GM21717 (cell line): ENCODE results near the gene TMEFF2.
"Not testable (repeated sequence)": the region's sequence is repeated elsewhere in the genome, so short reads cannot be mapped to it uniquely, and the experiment has no call there.

Experiments used
- ATAC-seq: cut with Tn5 transposase; IDR thresholded peaks from one replicate; pipeline ENCODE4 v1.9.1; 2021; ENCODE audit warnings: mild to moderate bottlenecking, moderate library complexity; ENCODE audit not compliant: unreplicated experiment

The TMEFF2 gene

GRCh38 chr2:192132604-192133003 lies 62.1 kb downstream of the TMEFF2 start:
- not testable (repeated sequence) for ATAC-seq

DNA sequence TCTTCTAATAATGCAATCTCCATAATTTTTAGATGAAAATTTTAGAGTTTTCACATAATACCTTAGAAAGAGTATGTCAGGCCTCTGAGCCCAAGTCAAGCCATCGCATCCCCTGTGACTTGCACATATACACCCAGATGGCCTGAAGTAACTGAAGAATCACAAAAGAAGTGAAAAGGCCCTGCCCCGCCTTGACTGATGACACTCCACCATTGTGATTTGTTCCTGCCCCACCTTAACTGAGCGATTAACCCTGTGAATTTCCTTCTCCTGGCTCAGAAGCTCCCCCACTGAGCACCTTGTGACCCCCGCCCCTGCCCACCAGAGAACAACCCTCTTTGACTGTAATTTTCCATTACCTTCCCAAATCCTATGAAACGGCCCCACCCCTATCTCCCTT lies 64.4 kb downstream of the TMEFF2 start:
- not testable (repeated sequence) for ATAC-seq

- no peak for ATAC-seq
These were observed 66.1 kb downstream of the TMEFF2 start for GRCh38 chr2:192128655-192129054.

- no peak for ATAC-seq
These were observed 67.3 kb downstream of the TMEFF2 start for GRCh38 chr2:192127434-192127833.

DNA sequence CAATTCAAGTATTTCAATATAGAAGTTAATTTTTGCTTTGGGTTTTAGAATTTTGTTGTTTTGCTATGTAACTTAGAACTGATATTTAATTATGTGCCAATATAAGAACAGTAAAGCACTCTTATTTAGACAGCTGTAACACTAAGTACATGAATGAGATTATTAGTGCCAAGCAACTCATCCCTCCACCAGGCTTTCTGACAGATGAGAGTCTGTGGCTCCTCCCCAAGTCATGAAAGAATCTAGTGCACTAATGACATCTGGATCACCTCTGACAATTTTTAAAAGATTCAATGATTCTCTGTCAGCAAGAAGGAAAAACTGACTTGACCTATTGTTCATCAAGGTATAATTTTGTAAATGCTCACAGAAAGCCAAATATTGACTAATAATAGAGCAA lies 67.8 kb downstream of the TMEFF2 start:
- no peak for ATAC-seq

- ATAC-seq = no peak
These were observed 68.3 kb downstream of the TMEFF2 start for GRCh38 chr2:192126426-192126825.

GRCh38 chr2:192124571-192124970 lies 70.2 kb downstream of the TMEFF2 start:
- ATAC-seq = no peak

DNA sequence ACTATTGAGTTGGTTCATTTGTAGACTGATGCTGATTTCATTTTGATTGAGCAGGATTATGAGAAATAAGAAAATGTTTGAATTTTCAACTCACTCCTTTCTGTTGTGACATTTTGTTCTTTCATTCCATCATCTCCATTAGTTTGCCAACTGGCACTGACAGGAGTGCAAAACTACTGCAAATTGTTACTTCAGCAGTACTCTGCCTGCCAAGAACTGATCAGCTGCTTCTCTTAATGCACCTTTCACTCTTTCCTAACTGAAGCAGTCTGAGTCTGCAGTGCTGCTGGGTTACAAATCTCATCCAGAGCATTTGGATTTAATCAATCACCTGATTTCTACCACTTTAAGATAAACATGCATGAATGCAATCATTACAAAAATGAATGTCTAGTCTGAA lies 70.9 kb downstream of the TMEFF2 start:
- ATAC-seq = no peak

DNA sequence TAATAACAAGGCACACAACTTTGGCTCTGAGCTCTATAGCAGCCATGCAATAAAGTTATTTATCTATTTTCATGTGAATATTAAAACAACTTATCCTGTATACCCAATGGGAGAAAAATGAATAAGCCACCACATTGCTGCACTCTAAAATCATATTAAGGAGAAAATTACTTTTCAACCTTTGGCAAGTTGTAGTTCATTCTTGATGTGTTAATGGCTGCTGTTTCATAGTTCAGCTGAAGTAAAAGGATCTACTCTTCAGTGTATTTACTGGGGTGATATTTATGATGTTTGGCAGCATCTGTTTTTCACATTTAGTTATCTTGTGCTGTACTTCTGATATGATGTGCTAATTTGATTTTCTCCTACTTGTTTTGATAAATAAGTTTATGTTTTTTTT lies 71.8 kb downstream of the TMEFF2 start:
- no peak for ATAC-seq

DNA sequence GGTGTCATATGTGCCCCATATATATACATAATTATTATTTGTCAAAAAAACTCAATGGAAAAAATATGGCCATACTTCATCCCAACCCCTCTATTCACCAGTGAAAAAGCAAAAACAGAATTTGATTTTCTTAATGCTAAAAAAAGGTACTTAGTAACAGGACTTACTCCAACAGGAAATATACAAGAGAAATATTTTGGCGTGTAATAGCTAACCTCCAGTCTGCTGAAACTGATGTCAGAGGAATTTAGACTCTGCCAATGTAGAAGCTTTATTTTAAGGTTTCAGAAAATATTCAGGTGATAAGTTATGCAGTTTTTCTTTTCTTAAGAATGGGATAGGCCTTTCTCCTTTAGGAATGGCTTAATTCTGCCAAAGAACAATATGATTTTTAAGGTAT lies 72.6 kb downstream of the TMEFF2 start:
- no peak for ATAC-seq

DNA sequence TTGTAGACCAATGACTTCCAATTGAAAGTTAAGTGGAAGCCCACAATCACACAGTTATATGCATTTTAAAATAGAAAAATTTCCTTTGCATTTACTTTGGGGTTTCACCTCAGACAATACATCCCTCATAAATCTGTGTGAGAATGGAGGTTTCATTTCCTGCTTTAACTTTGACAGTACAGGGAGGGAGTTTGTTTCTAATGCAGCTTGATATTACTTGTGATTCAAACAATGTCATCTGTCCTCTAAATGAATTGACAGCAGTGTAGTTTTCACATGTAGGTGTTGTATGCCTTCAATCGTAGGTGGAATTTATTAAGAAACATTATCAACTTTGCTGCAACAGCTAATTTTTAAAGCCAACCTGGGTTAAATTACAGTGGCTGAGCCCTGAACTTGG lies 75.2 kb downstream of the TMEFF2 start:
- ATAC-seq = no peak

GRCh38 chr2:192117705-192118104 lies 77.0 kb downstream of the TMEFF2 start:
- no peak for ATAC-seq

- ATAC-seq = not testable (repeated sequence)
These were observed 83.2 kb downstream of the TMEFF2 start for GRCh38 chr2:192111536-192111935.

GRCh38 chr2:192099742-192100141 lies 95.0 kb downstream of the TMEFF2 start:
- ATAC-seq = no peak

DNA sequence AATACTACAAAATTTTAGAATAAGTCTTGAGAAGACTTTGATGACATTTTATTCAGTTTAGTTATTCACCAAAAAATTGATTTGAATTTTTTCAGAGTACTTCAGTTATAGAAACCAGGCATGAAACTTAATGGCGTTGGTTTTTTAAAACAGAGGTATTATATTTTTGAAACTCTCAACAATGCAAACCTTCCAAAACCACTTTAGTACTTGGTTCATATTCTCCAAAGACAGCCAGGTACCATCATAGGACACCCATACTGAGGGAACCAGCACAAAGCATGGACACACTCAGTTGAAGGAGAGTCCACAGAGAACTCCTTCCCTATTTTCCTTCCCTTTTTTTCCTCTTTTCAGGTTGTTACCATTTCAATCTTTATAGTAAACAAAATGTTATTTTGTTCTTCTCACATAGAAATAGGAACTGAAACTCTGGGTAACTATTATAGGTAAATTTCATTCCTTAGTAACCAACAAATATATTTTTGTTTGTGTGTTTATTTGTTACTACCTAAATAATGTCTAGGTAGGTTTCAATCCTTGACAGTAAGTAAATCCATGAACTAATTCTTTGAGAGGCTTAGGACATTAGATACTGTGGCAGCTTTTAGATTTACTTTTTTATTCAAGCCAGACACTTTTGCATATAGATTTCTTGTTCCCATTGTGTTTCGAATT lies 95.8 kb downstream of the TMEFF2 start:
- no peak for ATAC-seq

DNA sequence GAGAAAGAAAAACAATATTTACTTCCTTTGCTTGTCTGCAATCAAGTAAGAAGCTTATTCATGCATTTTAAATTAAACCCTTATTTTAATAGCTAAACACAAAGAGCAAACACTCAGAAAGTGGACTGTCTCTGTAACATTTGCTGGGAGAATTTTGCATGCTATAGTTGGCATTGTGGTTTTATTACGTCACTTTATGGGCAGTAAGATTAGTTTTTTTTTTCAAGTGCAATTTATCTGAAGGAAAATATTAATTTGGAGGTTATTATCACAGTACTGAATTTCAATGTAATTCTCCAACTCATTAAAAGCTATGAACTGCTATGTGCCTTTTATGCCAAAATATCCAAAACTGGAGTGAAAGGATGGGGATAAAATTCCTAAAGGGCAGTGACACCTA lies 103.3 kb downstream of the TMEFF2 start:
- ATAC-seq = no peak

- ATAC-seq = no peak
These were observed 103.8 kb downstream of the TMEFF2 start for GRCh38 chr2:192090911-192091310.

DNA sequence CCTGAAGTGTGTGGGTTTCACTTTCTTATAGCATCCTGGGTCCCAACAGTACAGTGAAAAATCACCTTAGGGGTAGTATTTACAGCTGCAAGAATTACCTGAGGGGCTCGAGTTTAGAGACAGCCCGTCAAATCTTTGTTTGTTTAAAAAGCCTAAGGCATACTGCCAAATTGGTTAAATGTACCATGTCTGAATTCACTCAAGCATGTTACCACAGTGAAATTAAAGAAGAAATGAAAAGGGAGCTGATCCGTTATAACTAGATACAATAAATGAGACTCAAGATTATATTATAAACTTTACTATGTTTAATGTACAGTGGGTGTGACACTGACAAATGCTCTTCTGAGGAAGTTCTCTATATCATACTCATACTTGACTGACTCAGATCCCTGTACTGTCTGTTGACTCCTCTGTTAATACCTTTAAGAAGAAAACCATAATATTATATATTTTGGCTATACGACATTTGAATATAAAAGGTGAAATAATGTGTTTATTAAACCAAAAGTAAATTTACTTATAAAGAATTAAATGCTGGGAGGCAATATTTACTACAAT lies 107.3 kb downstream of the TMEFF2 start:
- no peak for ATAC-seq

DNA sequence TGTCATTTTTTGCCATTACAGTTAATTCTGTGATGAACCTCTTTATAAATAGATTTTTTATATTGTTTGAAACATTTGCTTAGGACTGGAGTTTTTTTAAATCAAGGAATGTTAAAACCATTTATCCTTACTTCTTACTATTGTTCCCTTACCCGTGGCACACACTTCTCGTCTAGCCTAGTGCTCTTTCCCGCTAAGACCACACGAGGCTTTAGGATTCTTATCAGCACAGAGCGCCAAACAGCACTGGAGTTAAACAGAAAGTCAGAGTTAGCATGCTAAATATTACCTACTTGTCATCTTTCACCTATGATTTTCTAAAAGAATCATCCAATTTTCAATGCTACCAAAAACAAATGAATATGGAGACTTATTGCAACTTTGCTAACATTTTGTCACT lies 112.6 kb downstream of the TMEFF2 start:
- no peak for ATAC-seq

GRCh38 chr2:192080096-192080495 lies 114.6 kb downstream of the TMEFF2 start:
- not testable (repeated sequence) for ATAC-seq

GRCh38 chr2:192073878-192074277 lies 120.9 kb downstream of the TMEFF2 start:
- ATAC-seq = no peak

DNA sequence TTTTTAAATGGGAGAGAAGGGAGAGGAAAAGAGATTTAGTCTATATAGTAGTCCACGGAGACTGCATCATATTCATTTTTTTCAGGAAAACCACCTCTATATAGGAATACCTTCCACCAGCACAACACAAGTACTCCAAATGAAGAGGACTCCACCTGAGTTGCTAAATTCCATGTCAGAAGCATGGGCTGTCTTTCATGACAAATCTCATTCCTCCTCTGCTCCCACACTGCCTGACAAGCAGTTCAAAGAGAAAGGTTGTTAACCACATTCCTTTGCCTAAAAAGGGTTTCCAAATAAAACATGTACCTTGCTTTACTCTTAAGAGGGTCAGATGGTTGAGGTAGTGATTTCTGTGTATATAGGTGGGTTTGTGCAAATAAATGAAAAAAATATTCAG lies 122.0 kb downstream of the TMEFF2 start:
- no peak for ATAC-seq

DNA sequence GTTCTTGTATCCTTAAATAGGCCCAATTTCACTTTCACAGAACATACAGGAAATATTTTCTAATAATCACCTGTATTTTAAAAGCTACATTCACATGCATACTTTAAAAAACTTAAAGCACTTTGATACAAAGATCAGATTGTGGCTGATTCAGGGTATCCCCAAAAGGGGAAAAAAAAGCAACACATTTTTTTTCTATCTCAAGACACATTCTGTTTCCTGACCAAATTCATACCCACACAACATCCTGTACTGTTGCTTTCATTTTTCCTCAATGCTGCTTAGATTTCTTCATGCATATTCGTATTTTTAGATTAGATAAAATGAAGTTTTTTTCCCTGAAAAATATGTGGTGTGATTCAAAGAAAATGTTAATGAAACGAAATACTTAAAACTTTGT lies 122.5 kb downstream of the TMEFF2 start:
- ATAC-seq = no peak
